Spinal cord (tissue), 10 donors: ENCODE results near the gene ANKRD37. TPM values are rescaled to one million over a fixed set of nuclear protein-coding genes. Genes with fewer than 3 reads are reported as not detected.

ENCODE experiments used
- DNase-seq, 6 donors: peaks; one replicate each; pipeline versions ENCODE4 v3.0.0 to v3.0.0-alpha.2; 2013 to 2015; ENCODE audit warnings: low spot score in 6 of 6, low read depth in 4 of 6
- H3K27ac ChIP-seq: one replicate; pipeline ENCODE4 v1.5.1; 2013; ENCODE audit warnings: low read depth, low read length, control low read depth
- H3K27me3 ChIP-seq: one replicate; pipeline ENCODE4 v1.6.1; 2013; ENCODE audit warnings: low read length; ENCODE audit not compliant: control insufficient read depth, insufficient read depth
- H3K36me3 ChIP-seq: one replicate; pipeline ENCODE4 v1.6.1; 2013; ENCODE audit warnings: low read length; ENCODE audit not compliant: control insufficient read depth, insufficient read depth
- H3K4me1 ChIP-seq: one replicate; pipeline ENCODE4 v1.6.1; 2013; ENCODE audit warnings: low read length; ENCODE audit not compliant: control insufficient read depth, insufficient read depth
- H3K4me3 ChIP-seq: one replicate; pipeline ENCODE4 v1.5.1; 2013; ENCODE audit warnings: low read depth, low read length, control low read depth
- H3K9me3 ChIP-seq: one replicate; pipeline ENCODE4 v1.6.1; 2013; ENCODE audit warnings: low read length; ENCODE audit not compliant: control insufficient read depth, insufficient read depth
- WGBS: methylation state at CpG from one replicate; pipeline ENCODE4 v1.1.5; 2013; ENCODE audit warnings: missing lambda C conversion rate; ENCODE audit not compliant: insufficient coverage; 5-methylcytosine and 5-hydroxymethylcytosine counted together
- polyA plus RNA-seq, 2 donors: library from polyadenylated mRNA; unstranded; fragments of 120-200 nt; gene quantifications; one replicate each; pipeline ENCODE4 v1.2.1, GENCODE V29; 2013; ENCODE audit not compliant: insufficient read length in 2 of 2
- total RNA-seq, 2 donors: library from RNA; depleted of rRNA in 1 of 2; stranded (reverse); fragments of 120-200 nt in 1 of 2; fragments of >200 nt in 1 of 2; gene quantifications; one replicate each; pipeline versions ENCODE4 v1.2.3 to v1.2.4, GENCODE V29; 2013 to 2014
- donor health status: healthy.

ANKRD37 gene
- total and polyA plus RNA-seq, 4 donors = 17.5 to 28.6 (median 22.8) TPM

GRCh38 chr4:185390941-185391340 lies 5.7 kb upstream of the ANKRD37 start:
- Histone ChIP-seq H3K36me3 (peaks cover 5% of the 10 kb centered on the region), H3K9me3 (no peaks in the 10 kb centered on the region), H3K4me1 (no peaks in the 10 kb centered on the region), H3K27me3 (no peaks in the 10 kb centered on the region), H3K27ac (no peak overlapping the region), H3K4me3 (no peak overlapping the region)
- DNase-seq = no peak
- WGBS = 88% methylated on average over 3 of the region's 6 CpGs

- Histone ChIP-seq H3K4me1 (peaks cover 7% of the 10 kb centered on the region), H3K4me3 (no peak overlapping the region), H3K9me3 (no peaks in the 10 kb centered on the region), H3K36me3 (peaks cover 5% of the 10 kb centered on the region), H3K27me3 (no peaks in the 10 kb centered on the region), H3K27ac (no peak overlapping the region)
- WGBS = no CpG with 5 or more reads among the region's 1 CpG
- no peak for DNase-seq
These were observed 4.5 kb upstream of the ANKRD37 start for GRCh38 chr4:185392156-185392555.

- H3K4me3 ChIP-seq = peak overlapping the region; percentile 93
- H3K9me3 ChIP-seq = no peaks in the 10 kb centered on the region
- peak in 2 of 6 donors; percentile 20 to 29 for DNase-seq
- H3K27ac ChIP-seq = peak overlapping the region; percentile 99
- H3K36me3 ChIP-seq = no peaks in the 10 kb centered on the region
- WGBS = 57% methylated on average over 7 of the region's 12 CpGs
- no peaks in the 10 kb centered on the region for H3K27me3 ChIP-seq
- peaks cover 11% of the 10 kb centered on the region for H3K4me1 ChIP-seq
These were observed 1.9 kb upstream of the ANKRD37 start for GRCh38 chr4:185394568-185395237.

GRCh38 chr4:185395238-185395955 lies 1.2 kb upstream of the ANKRD37 start, which contains the start of gene LRP2BP:
TSS of gene LRP2BP (minus strand) at chr4:185395924. CDS start at chr4:185378186, 17,738 bp downstream.
- Histone ChIP-seq H3K4me3 (peak within 1 kb of the TSS; percentile 93), H3K4me1 (peaks cover 11% of the 10 kb centered on the region), H3K27me3 (no peaks in the 10 kb centered on the region), H3K27ac (peak within 1 kb of the TSS; percentile 99), H3K36me3 (no peaks in the 10 kb centered on the region), H3K9me3 (no peaks in the 10 kb centered on the region)
- peak in 4 of 6 donors; percentile 84 to 97 (median 90) for DNase-seq
- 7% methylated on average over 4 of the region's 12 CpGs for WGBS

GRCh38 chr4:185395956-185396723 lies 501 bp upstream of the ANKRD37 start:
- under 1% methylated on average over 98 of the region's 98 CpGs for WGBS
- Histone ChIP-seq H3K4me1 (peaks cover 11% of the 10 kb centered on the region), H3K4me3 (peak overlapping the region; percentile 93), H3K27me3 (no peaks in the 10 kb centered on the region), H3K36me3 (no peaks in the 10 kb centered on the region), H3K9me3 (no peaks in the 10 kb centered on the region), H3K27ac (peak overlapping the region; percentile 99)
- DNase-seq = peak; percentile 88 to 99 (median 94)

GRCh38 chr4:185398618-185399017 lies 2.0 kb downstream of the ANKRD37 start:
- Histone ChIP-seq H3K36me3 (peaks cover 5% of the 10 kb centered on the region), H3K27ac (no peak overlapping the region), H3K4me1 (peaks cover 11% of the 10 kb centered on the region), H3K4me3 (no peak overlapping the region), H3K9me3 (no peaks in the 10 kb centered on the region), H3K27me3 (no peaks in the 10 kb centered on the region)
- WGBS = no CpG with 5 or more reads among the region's 2 CpGs
- DNase-seq = no peak

- DNase-seq = peak in 1 of 6 donors; percentile 17
- Histone ChIP-seq H3K4me3 (no peak overlapping the region), H3K27ac (no peak overlapping the region), H3K9me3 (no peaks in the 10 kb centered on the region), H3K36me3 (peaks cover 13% of the 10 kb centered on the region), H3K27me3 (no peaks in the 10 kb centered on the region), H3K4me1 (peaks cover 11% of the 10 kb centered on the region)
- WGBS = 42% methylated on average over 2 of the region's 8 CpGs
These were observed 2.8 kb downstream of the ANKRD37 start for GRCh38 chr4:185399466-185399865.

GRCh38 chr4:185404031-185404430 lies 7.4 kb downstream of the ANKRD37 start:
- Histone ChIP-seq H3K27me3 (no peaks in the 10 kb centered on the region), H3K27ac (no peak overlapping the region), H3K9me3 (no peaks in the 10 kb centered on the region), H3K4me1 (no peaks in the 10 kb centered on the region), H3K4me3 (no peak overlapping the region), H3K36me3 (peaks cover 25% of the 10 kb centered on the region)
- DNase-seq = peak in 2 of 6 donors; percentile 40 to 88
- no CpG with 5 or more reads among the region's 4 CpGs for WGBS

- Histone ChIP-seq H3K4me3 (no peak overlapping the region), H3K36me3 (peaks cover 26% of the 10 kb centered on the region), H3K9me3 (no peaks in the 10 kb centered on the region), H3K27ac (no peak overlapping the region), H3K27me3 (no peaks in the 10 kb centered on the region), H3K4me1 (no peaks in the 10 kb centered on the region)
- 100% methylated on average over 1 of the region's 6 CpGs for WGBS
- no peak for DNase-seq
These were observed 8.8 kb downstream of the ANKRD37 start for GRCh38 chr4:185405296-185405999.
